GM19467 (cell line): Measurements from ENCODE around the gene CNTNAP5.

Experiments
- ATAC-seq: cut with Tn5 transposase; IDR thresholded peaks from one replicate; pipeline ENCODE4 v1.9.1; 2021; ENCODE audit warnings: mild to moderate bottlenecking, moderate library complexity; ENCODE audit not compliant: unreplicated experiment

The CNTNAP5 gene

GRCh38 chr2:124774781-124775180, 749.7 kb downstream of the CNTNAP5 start:
- ATAC-seq = no peak

DNA sequence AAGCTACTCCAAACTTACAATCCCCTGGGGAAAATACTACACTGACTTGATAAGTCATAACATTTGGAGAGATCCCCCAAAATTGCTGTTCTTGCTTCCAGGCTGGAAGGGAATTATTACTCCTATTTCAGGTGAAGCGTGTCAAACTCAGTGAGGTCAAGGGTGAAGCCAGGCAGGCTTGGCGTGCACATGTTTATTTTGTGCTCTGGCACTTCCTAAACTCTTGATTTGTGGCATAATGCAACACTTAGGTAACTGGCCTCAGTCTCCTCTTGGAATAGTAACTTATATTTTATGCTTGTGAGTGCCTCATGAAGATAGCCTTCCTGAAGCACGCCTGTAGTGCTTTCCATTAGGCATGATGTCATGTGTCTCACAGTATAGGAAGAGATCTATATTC, 751.2 kb downstream of the CNTNAP5 start:
- no peak for ATAC-seq

DNA sequence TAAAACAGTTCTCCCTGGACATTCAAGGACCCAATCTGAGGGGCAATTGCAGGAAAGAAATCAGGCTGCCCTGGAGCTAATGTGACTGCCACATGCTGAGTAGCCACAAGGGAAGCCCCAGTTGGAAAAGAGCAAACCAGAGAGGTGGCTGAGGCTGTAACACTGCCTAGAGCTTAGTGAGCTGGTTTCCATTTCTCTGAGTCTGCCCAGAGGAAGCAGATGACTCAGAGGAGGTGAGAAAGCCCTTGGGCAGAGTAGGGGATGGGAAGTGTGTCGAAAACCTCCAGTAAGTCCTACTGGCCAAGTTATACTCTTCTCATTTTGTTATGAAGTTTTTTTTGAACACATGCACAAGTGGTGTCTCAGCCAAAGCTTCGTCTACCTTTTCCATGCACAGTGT, 753.0 kb downstream of the CNTNAP5 start:
- ATAC-seq = no peak

GRCh38 chr2:124796647-124797046, 771.6 kb downstream of the CNTNAP5 start:
- ATAC-seq = no peak

GRCh38 chr2:124797049-124797448, 772.0 kb downstream of the CNTNAP5 start:
- ATAC-seq = no peak

GRCh38 chr2:124798551-124798950, 773.5 kb downstream of the CNTNAP5 start:
- no peak for ATAC-seq

- peak; percentile 49 for ATAC-seq
Observed at GRCh38 chr2:124804014-124804940, 779.2 kb downstream of the CNTNAP5 start.

DNA sequence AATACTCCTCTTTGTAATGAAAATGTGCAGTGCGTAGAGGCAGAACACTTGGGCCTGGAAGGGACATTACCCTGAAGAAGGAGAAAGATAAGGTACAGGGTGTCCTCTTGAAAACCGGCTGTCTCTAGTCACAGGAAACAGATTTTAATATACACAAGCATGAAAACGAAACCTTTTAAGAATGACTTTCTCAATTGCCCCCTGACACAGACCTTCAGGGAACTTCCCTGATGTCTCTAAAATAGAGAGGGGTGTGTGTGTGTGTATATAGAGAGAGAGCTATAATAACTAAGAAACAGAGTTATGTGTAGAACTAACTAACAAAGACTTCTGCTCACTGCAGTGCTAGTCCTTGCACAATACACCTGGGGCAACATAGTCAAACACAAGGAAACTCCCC, 780.0 kb downstream of the CNTNAP5 start:
- ATAC-seq = peak; percentile 63

- no peak for ATAC-seq
Observed at GRCh38 chr2:124810132-124810531, 785.0 kb downstream of the CNTNAP5 start.

- ATAC-seq = no peak
Observed at GRCh38 chr2:124814968-124815745, 790.1 kb downstream of the CNTNAP5 start.

GRCh38 chr2:124816007-124816406, 790.9 kb downstream of the CNTNAP5 start:
- no peak for ATAC-seq

GRCh38 chr2:124822516-124822915, 797.4 kb downstream of the CNTNAP5 start:
- no peak for ATAC-seq

GRCh38 chr2:124824441-124824840, 799.4 kb downstream of the CNTNAP5 start:
- no peak for ATAC-seq

DNA sequence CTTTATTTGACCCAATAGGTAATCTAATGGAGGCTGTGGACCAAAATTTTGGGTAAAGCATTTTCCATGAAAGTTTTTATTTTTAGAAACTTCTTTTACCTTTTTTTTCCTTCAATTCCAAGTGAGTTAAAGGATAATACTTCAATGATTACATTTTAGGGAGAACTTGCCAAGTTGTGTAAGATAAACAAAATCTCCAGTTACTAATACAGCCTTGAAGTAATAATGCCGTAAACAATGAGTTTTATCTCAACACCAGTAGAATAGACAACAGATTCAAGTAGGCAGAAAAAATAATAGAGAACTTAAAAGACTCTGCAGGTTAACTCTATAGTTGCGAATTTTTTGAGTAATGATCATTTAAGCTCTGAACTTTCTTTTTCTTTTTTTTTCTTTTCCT, 807.4 kb downstream of the CNTNAP5 start:
- ATAC-seq = no peak

GRCh38 chr2:124834331-124834730, 809.2 kb downstream of the CNTNAP5 start:
- ATAC-seq = no peak

- ATAC-seq = no peak
Observed at GRCh38 chr2:124835331-124835730, 810.2 kb downstream of the CNTNAP5 start.

DNA sequence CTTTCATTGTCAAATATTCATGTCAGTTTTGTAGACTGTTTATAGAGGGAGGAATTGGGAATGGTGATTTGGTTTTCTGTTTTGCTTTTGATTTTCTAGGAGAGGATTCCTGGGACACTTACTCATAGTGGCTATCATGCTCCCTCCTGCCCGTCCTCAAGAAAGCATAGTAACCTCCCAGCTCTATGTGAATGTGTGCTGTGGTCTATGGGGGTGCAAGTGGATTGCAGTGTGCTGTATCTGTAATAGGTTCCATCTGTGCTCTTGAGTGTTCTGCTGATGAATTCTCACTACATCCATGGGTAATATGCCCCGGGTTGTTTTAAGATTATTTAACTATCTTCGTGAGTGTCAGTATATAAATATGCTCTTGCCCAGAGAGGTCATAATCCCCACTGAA, 811.3 kb downstream of the CNTNAP5 start:
- ATAC-seq = no peak

DNA sequence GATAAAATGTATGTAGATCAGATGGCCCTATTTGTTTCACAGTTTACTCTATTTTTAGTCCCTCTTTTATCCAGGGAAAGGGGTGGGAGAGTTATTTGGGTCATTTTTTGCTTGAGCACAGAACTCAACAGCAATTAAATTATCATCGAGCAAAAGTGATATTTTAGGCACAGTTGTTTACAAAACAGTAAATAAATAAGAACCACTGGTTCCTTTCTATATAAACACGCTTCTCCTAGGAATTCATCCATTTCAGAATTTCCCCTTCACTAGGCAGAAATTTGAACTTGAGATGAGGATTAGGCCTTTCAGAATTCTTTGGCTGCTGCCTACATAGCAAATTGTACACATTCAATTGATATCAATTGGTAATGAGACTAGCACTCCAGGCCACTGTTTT, 812.4 kb downstream of the CNTNAP5 start:
- ATAC-seq = no peak

GRCh38 chr2:124838406-124838805, 813.3 kb downstream of the CNTNAP5 start:
- no peak for ATAC-seq

DNA sequence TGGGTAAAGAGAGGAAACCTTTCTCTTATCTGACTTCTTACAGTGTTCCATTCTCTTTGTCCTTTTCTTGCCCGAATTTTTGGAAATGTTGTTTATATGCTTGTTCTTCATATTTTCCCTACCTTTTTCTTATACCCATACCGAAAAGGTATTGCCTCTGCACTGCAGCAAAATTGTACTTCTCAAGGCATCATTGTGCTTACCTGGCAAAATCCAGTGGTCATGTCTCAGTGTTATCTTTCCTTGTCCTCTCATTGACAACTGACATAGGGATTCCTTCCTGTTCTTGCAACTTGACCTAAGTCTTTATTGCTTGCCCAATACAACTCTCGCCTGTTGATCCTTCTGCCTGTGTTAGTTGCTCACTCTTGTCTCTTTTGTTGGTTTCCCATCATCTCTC, 842.2 kb downstream of the CNTNAP5 start:
- no peak for ATAC-seq

DNA sequence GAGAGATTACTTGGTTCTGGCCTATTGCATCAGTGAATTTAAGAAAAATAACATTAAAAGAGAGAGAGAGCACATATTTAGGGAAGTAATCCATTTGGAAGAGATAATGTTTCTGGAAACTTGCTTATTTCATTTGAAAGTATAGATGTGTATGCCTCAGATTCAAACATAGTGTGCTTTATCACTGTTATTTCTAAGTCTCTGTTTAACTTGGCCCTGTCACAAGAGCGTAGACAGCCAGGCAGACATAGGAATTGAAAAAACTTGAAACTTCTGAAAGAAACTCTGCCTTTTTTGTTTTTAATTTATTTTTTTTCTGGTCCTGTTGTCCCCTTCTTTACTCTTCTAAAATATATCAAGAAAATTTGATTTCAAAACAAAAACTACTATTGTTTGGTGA, 849.1 kb downstream of the CNTNAP5 start:
- ATAC-seq = no peak

- no peak for ATAC-seq
Observed at GRCh38 chr2:124874676-124875075, 849.6 kb downstream of the CNTNAP5 start.
